A549 (cell line): ENCODE results near the gene TMEM269. TPM values are rescaled to one million over a fixed set of nuclear protein-coding genes. Genes with fewer than 3 reads are reported as not detected.

Source experiments
- ATAC-seq, 2 experiments: fragments of 200-7000 bp in 1 of 2; fragments of >200 bp in 1 of 2; cut with Nextera tagmentation in 1 of 2; cut with Tn5 transposase in 1 of 2; 3 replicates each; pipeline versions ENCODE4 v1.8.0 to v1.9.1; 2018 to 2020; ENCODE audit warnings: mild to moderate bottlenecking in 1 of 2, moderate library complexity in 1 of 2
- CTCF ChIA-PET: fragments of 300-600 bp; sonication (Branson Sonifier 250); formaldehyde crosslinking; extraction: SDS; loops from one replicate; lab custom pipeline; 2021; ENCODE audit warnings: antibody characterized with exemption, inconsistent platforms; lab: Yijun Ruan, JAX
- POLR2A ChIA-PET: fragments of 350-600 bp; formaldehyde crosslinking; extraction: SDS; loops from one replicate; lab custom pipeline; 2021; ENCODE audit warnings: antibody characterized with exemption, inconsistent platforms; lab: Yijun Ruan, JAX
- DNase-seq, 2 experiments: peaks; one replicate each; pipeline versions ENCODE4 v3.0.0 to v3.0.0-alpha.2; 2011 to 2016; ENCODE audit warnings: low read depth in 1 of 2, low spot score in 1 of 2
- FAIRE-seq: peaks from 2 replicates; lab custom pipeline; 2011; peaks lifted over from hg19 to GRCh38; lab: Jason Lieb, UNC
- H3K27ac ChIP-seq, 2 experiments: fragments of >200 bp; sonication (Bioruptor Twin); formaldehyde crosslinking; 3 replicates each; pipeline ENCODE4 v1.5.1; 2016 to 2017
- H3K4me1 ChIP-seq: fragments of >200 bp; sonication (Bioruptor Twin); formaldehyde crosslinking; 3 replicates; pipeline ENCODE4 v1.6.1; 2016
- H3K4me2 ChIP-seq: fragments of >200 bp; sonication (Bioruptor Twin); formaldehyde crosslinking; 3 replicates; pipeline ENCODE4 v1.6.1; 2016
- H3K4me3 ChIP-seq: fragments of >200 bp; sonication (Bioruptor Twin); formaldehyde crosslinking; 3 replicates; pipeline ENCODE4 v1.5.1; 2016
- H3K9me3 ChIP-seq: fragments of >200 bp; sonication (Bioruptor Twin); formaldehyde crosslinking; 3 replicates; pipeline ENCODE4 v1.6.1; 2016
- CBX2 ChIP-seq: fragments of 200-600 bp; sonication (generic); IDR thresholded peaks from 2 replicates; pipeline ENCODE4 v1.6.1; 2016; ENCODE audit warnings: low read depth, mild to moderate bottlenecking, borderline replicate concordance
- CEBPB ChIP-seq, 2 experiments: fragments of >200 bp in 1 of 2; sonication (Bioruptor Twin) in 1 of 2; formaldehyde crosslinking in 1 of 2; IDR thresholded peaks; 2 replicates each; pipeline ENCODE4 v1.6.1; 2012 to 2016
- EHMT2 ChIP-seq: fragments of 200-600 bp; sonication (generic); IDR thresholded peaks from 2 replicates; pipeline ENCODE4 v1.6.1; 2016; ENCODE audit warnings: antibody characterized with exemption, low read depth, mild to moderate bottlenecking, moderate library complexity
- HEYL ChIP-seq: fragments of 250-450 bp; sonication (Bioruptor Pico); IDR thresholded peaks from 2 replicates; pipeline ENCODE4 v1.8.0; 2021; ENCODE audit warnings: mild to moderate bottlenecking, moderate library complexity
- HOXB13 ChIP-seq: fragments of 250-450 bp; sonication (Bioruptor Pico); IDR thresholded peaks from 2 replicates; pipeline ENCODE4 v1.5.0; 2020; ENCODE audit warnings: low read depth, mild to moderate bottlenecking, moderate library complexity
- HOXB5 ChIP-seq: fragments of 250-450 bp; sonication (Bioruptor Pico); IDR thresholded peaks from 2 replicates; pipeline ENCODE4 v1.5.0; 2020; ENCODE audit warnings: mild to moderate bottlenecking, moderate library complexity
- JUN ChIP-seq, 2 experiments: fragments of >200 bp; sonication (Bioruptor Twin); formaldehyde crosslinking; IDR thresholded peaks; 2 replicates in 1 of 2; 3 replicates in 1 of 2; pipeline ENCODE4 v1.6.1; 2016 to 2017
- MAZ ChIP-seq: fragments of 150-350 bp; IDR thresholded peaks from 2 replicates; pipeline ENCODE4 v1.6.1; 2014; ENCODE audit warnings: antibody characterized with exemption, low read depth, low read length, borderline replicate concordance
- MYC ChIP-seq: IDR thresholded peaks from 2 replicates; pipeline ENCODE4 v1.6.1; 2012; ENCODE audit warnings: mild to moderate bottlenecking, inconsistent platforms, low read length, improper control_type of control experiment, borderline replicate concordance
- NFE2L2 ChIP-seq: fragments of 150-350 bp; conservative IDR thresholded peaks from 2 replicates; pipeline ENCODE4 v1.6.1; 2014; ENCODE audit warnings: low read length
- PBX3 ChIP-seq: IDR thresholded peaks from 2 replicates; pipeline ENCODE4 v1.6.1; 2012
- PHF8 ChIP-seq: fragments of 200-600 bp; sonication (generic); IDR thresholded peaks from 2 replicates; pipeline ENCODE4 v1.6.1; 2016; ENCODE audit warnings: low read depth, mild to moderate bottlenecking, antibody characterized with exemption, moderate library complexity, borderline replicate concordance
- POLR2A ChIP-seq: IDR thresholded peaks from 2 replicates; pipeline ENCODE4 v1.6.1; 2012; ENCODE audit warnings: mild to moderate bottlenecking, low read length
- POLR2AphosphoS2 ChIP-seq: conservative IDR thresholded peaks from 2 replicates; pipeline ENCODE4 v1.6.1; 2012; ENCODE audit warnings: low read length, improper control_type of control experiment, inconsistent platforms
- RAD21 ChIP-seq, 2 experiments: fragments of >200 bp in 1 of 2; sonication (Bioruptor Twin) in 1 of 2; formaldehyde crosslinking in 1 of 2; IDR thresholded peaks in 1 of 2; conservative IDR thresholded peaks in 1 of 2; 2 replicates in 1 of 2; 3 replicates in 1 of 2; pipeline ENCODE4 v1.6.1; 2012 to 2018; ENCODE audit warnings: inconsistent platforms in 1 of 2
- RNF2 ChIP-seq: fragments of 200-600 bp; sonication (generic); IDR thresholded peaks from 2 replicates; pipeline ENCODE4 v1.6.1; 2016; ENCODE audit warnings: low read depth, mild to moderate bottlenecking, antibody characterized with exemption, moderate library complexity, borderline replicate concordance
- SMC3 ChIP-seq: fragments of >200 bp; sonication (Bioruptor Twin); formaldehyde crosslinking; IDR thresholded peaks from 3 replicates; pipeline ENCODE4 v1.6.1; 2018; ENCODE audit warnings: inconsistent platforms
- USF2 ChIP-seq: fragments of 450-650 bp; IDR thresholded peaks from 2 replicates; pipeline ENCODE4 v1.6.1; 2014; ENCODE audit warnings: antibody characterized with exemption
- ZFP36 ChIP-seq: fragments of 450-650 bp; IDR thresholded peaks from 2 replicates; pipeline ENCODE4 v1.6.1; 2014; ENCODE audit warnings: borderline replicate concordance; ENCODE audit not compliant: partially characterized antibody
- ZNF302 ChIP-seq: fragments of 250-450 bp; sonication (Bioruptor Pico); IDR thresholded peaks from 2 replicates; pipeline ENCODE4 v1.9.0; 2021; ENCODE audit warnings: inconsistent platforms, mild to moderate bottlenecking, moderate library complexity
- WGBS: methylation state at CpG from one replicate; pipeline ENCODE4 v1.1.6; 2017; ENCODE audit errors: missing lambda C conversion rate; 5-methylcytosine and 5-hydroxymethylcytosine counted together
- polyA plus RNA-seq, 4 experiments: library from polyadenylated mRNA; depleted of rRNA in 3 of 4; stranded (reverse); fragments of >200 nt; fragmentation: RNase III in 1 of 4; extraction: RNeasy Plus Mini Kit Qiagen cat#74134 plus additional on column Dnase treatment in 1 of 4; gene quantifications; 2 replicates in 3 of 4; 3 replicates in 1 of 4; pipeline ENCODE4 v1.2.3, GENCODE V29; 2011 to 2017
- TF ChIP-seq, protein P1 (sequence below): IDR thresholded peaks from 2 replicates; pipeline ENCODE4 v1.6.1; 2012
- TF ChIP-seq, protein P2 (sequence below): IDR thresholded peaks from 2 replicates; pipeline ENCODE4 v1.6.1; 2012; ENCODE audit warnings: low read depth, borderline replicate concordance
- TF ChIP-seq, protein P3 (sequence below): fragments of >200 bp; sonication (Bioruptor Twin); formaldehyde crosslinking; IDR thresholded peaks from 3 replicates; pipeline ENCODE4 v1.6.1; 2016
- TF ChIP-seq, protein P4 (sequence below): fragments of 150-350 bp; IDR thresholded peaks from 2 replicates; pipeline ENCODE4 v1.6.1; 2014; ENCODE audit warnings: low read depth, mild to moderate bottlenecking, low read length
- TF ChIP-seq, protein P5 (sequence below): fragments of >200 bp; sonication (Bioruptor Twin); formaldehyde crosslinking; IDR thresholded peaks from 3 replicates; pipeline ENCODE4 v1.5.1; 2016

The TMEM269 gene
- polyA plus RNA-seq, 2 of the 4 experiments (the other 2 are of a cell fraction) = 0.21 TPM

GRCh38 chr1:42846257-42847110, 61.7 kb downstream of the TMEM269 start, which contains the start of gene ZNF691:
TSS of gene ZNF691 (plus strand) at chr1:42846613. CDS start at chr1:42849659, 3,046 bp downstream.
- DNase-seq (peak; percentile 94 to 95), ATAC-seq (peak; percentile 100), FAIRE-seq (no peak)
- TF ChIP-seq, protein P1, sequence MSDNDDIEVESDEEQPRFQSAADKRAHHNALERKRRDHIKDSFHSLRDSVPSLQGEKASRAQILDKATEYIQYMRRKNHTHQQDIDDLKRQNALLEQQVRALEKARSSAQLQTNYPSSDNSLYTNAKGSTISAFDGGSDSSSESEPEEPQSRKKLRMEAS = peak; percentile 73
- TF ChIP-seq RAD21 (conservative IDR thresholded peaks at IDR 0.05 in 1 of 2, IDR thresholded peaks at IDR 0.05 in 1 of 2) (no peak), ZFP36 (no peak), CEBPB (IDR thresholded peaks at IDR 0.05) (no peak), PHF8 (no peak; the same call in 1 of the 2 replicates), HOXB5 (CRISPR knock-in tag) (no peak), SMC3 (no peak), PBX3 (peak; percentile 92), JUN (IDR thresholded peaks at IDR 0.05) (peak in 1 of 2 experiments; percentile 48; a peak in 1 of 5 replicates), USF2 (no peak), NFE2L2 (no peak), POLR2A (peak; percentile 39), RNF2 (no peak)
- TF ChIP-seq, protein P2, sequence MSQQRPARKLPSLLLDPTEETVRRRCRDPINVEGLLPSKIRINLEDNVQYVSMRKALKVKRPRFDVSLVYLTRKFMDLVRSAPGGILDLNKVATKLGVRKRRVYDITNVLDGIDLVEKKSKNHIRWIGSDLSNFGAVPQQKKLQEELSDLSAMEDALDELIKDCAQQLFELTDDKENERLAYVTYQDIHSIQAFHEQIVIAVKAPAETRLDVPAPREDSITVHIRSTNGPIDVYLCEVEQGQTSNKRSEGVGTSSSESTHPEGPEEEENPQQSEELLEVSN = peak; percentile 82
- TF ChIP-seq, protein P3, sequence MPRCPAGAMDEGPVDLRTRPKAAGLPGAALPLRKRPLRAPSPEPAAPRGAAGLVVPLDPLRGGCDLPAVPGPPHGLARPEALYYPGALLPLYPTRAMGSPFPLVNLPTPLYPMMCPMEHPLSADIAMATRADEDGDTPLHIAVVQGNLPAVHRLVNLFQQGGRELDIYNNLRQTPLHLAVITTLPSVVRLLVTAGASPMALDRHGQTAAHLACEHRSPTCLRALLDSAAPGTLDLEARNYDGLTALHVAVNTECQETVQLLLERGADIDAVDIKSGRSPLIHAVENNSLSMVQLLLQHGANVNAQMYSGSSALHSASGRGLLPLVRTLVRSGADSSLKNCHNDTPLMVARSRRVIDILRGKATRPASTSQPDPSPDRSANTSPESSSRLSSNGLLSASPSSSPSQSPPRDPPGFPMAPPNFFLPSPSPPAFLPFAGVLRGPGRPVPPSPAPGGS = no peak
- ChIA-PET CTCF (interaction anchor here (0.7 to 2.3 kb wide), 10 partner anchors 8 to 227 kb away, joined by 3 to 8 read pairs (median 4); partner anchors contain the start of gene ERMAP), POLR2A (interaction anchor here (0.6 to 1.6 kb wide), 7 partner anchors 12 to 79 kb away, joined by 3 to 14 read pairs (median 5); partner anchors contain the start of genes C1orf50, ERMAP, P3H1 and SVBP)
- H3K4me3 ChIP-seq = peak within 1 kb of the TSS; percentile 87
- WGBS = under 1% methylated on average over 27 of the region's 50 CpGs
- peaks cover 15% of the 10 kb centered on the region; the same call in 2 of the 3 replicates for H3K4me1 ChIP-seq
- peaks cover 5% of the 10 kb centered on the region; the same call in 1 of the 3 replicates for H3K9me3 ChIP-seq
- peak within 1 kb of the TSS; percentile 89 to 94 for H3K27ac ChIP-seq
- H3K4me2 ChIP-seq = peak within 1 kb of the TSS; percentile 81

- Histone ChIP-seq H3K4me2 (peak overlapping the region; percentile 81), H3K4me3 (peak overlapping the region; percentile 87), H3K9me3 (peaks cover 5% of the 10 kb centered on the region; the same call in 1 of the 3 replicates), H3K27ac (peak overlapping the region; percentile 89 to 94), H3K4me1 (peaks cover 15% of the 10 kb centered on the region; the same call in 2 of the 3 replicates)
- CTCF ChIA-PET = interaction anchor here (1.0 to 2.3 kb wide), 9 partner anchors 17 to 226 kb away, joined by 3 to 11 read pairs (median 5); no protein-coding TSS in a partner anchor
- no peak for DNase-seq
- peak; percentile 9 to 20; a peak in 4 of 6 replicates for ATAC-seq
- WGBS = 32% methylated on average over 6 of the region's 6 CpGs
- no peak for FAIRE-seq
- POLR2A ChIA-PET = interaction anchor here (1.5 to 1.6 kb wide), 3 partner anchors 23 to 80 kb away, joined by 5 to 14 read pairs (median 12); partner anchors contain the start of genes C1orf50, ERMAP, P3H1 and SVBP
- TF ChIP-seq EHMT2 = no peak
- no peak for TF ChIP-seq POLR2AphosphoS2
- TF ChIP-seq HOXB13 (CRISPR knock-in tag) = no peak
- TF ChIP-seq RAD21 (conservative IDR thresholded peaks at IDR 0.05 in 1 of 2, IDR thresholded peaks at IDR 0.05 in 1 of 2) = no peak
- TF ChIP-seq RNF2 = no peak
- TF ChIP-seq, protein P2 = no peak
- TF ChIP-seq NFE2L2 = no peak
- TF ChIP-seq MAZ = no peak
- no peak for TF ChIP-seq ZNF302 (CRISPR knock-in tag)
- TF ChIP-seq CBX2 = no peak
- TF ChIP-seq, protein P4, sequence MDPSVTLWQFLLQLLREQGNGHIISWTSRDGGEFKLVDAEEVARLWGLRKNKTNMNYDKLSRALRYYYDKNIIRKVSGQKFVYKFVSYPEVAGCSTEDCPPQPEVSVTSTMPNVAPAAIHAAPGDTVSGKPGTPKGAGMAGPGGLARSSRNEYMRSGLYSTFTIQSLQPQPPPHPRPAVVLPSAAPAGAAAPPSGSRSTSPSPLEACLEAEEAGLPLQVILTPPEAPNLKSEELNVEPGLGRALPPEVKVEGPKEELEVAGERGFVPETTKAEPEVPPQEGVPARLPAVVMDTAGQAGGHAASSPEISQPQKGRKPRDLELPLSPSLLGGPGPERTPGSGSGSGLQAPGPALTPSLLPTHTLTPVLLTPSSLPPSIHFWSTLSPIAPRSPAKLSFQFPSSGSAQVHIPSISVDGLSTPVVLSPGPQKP = no peak
- no peak for TF ChIP-seq PHF8
- TF ChIP-seq, protein P5, sequence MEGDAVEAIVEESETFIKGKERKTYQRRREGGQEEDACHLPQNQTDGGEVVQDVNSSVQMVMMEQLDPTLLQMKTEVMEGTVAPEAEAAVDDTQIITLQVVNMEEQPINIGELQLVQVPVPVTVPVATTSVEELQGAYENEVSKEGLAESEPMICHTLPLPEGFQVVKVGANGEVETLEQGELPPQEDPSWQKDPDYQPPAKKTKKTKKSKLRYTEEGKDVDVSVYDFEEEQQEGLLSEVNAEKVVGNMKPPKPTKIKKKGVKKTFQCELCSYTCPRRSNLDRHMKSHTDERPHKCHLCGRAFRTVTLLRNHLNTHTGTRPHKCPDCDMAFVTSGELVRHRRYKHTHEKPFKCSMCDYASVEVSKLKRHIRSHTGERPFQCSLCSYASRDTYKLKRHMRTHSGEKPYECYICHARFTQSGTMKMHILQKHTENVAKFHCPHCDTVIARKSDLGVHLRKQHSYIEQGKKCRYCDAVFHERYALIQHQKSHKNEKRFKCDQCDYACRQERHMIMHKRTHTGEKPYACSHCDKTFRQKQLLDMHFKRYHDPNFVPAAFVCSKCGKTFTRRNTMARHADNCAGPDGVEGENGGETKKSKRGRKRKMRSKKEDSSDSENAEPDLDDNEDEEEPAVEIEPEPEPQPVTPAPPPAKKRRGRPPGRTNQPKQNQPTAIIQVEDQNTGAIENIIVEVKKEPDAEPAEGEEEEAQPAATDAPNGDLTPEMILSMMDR = no peak
- no peak for TF ChIP-seq MYC
- TF ChIP-seq HEYL (CRISPR knock-in tag) = no peak
Observed at GRCh38 chr1:42847111-42847595, 62.4 kb downstream of the TMEM269 start.
